Tibial nerve (tissue), 4 donors: ENCODE measurements around the gene EBP.

Experiments
- CTCF ChIP-seq, 5 experiments: fragments of 200-600 bp in 3 of 5; fragments of 450-650 bp in 2 of 5; sonication (generic) in 3 of 5; IDR thresholded peaks; one replicate each; pipeline ENCODE4 v1.5.1; 2016 to 2019; ENCODE audit warnings: antibody characterized with exemption in 5 of 5, mild to moderate bottlenecking in 3 of 5, moderate library complexity in 2 of 5
- EP300 ChIP-seq, 2 donors: sonication (generic); formaldehyde crosslinking; IDR thresholded peaks; one replicate each; pipeline ENCODE4 v1.6.1; 2017; ENCODE audit warnings: antibody characterized with exemption in 2 of 2, mild to moderate bottlenecking in 1 of 2
- POLR2A ChIP-seq, 2 donors: fragments of 450-650 bp; IDR thresholded peaks; one replicate each; pipeline ENCODE4 v1.6.1; 2017; ENCODE audit warnings: antibody characterized with exemption in 2 of 2, mild to moderate bottlenecking in 2 of 2, moderate library complexity in 2 of 2

DNA sequence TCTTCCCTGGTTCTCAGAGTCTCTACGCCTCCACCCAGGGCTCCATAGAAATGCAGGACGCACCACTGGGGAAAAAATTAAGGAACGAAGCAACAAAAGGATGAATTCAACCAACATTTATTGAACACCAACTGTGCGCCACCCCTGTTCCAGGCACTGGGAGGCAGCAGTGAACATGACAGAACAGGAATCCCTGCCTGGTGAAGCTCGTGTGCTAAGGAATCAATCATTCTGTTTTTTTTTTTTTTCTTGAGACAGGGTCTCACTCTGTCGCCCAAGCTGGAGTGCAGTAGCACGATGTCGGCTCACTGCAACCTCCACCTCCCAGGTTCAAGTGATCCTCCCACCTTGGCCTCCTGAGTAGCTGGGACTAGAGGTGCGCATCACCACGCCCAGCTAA is 47.5 kb upstream of the EBP start:
- TF ChIP-seq EP300 (IDR thresholded peaks at IDR 0.05) (no peak), POLR2A (IDR thresholded peaks at IDR 0.05) (no peak), CTCF (IDR thresholded peaks at IDR 0.05) (no peak)
